ENCODE data around the gene FIS1.
A peak's percentile ranks its signal among the peaks of the same experiment; 100 is the strongest.

The FIS1 gene

DNA sequence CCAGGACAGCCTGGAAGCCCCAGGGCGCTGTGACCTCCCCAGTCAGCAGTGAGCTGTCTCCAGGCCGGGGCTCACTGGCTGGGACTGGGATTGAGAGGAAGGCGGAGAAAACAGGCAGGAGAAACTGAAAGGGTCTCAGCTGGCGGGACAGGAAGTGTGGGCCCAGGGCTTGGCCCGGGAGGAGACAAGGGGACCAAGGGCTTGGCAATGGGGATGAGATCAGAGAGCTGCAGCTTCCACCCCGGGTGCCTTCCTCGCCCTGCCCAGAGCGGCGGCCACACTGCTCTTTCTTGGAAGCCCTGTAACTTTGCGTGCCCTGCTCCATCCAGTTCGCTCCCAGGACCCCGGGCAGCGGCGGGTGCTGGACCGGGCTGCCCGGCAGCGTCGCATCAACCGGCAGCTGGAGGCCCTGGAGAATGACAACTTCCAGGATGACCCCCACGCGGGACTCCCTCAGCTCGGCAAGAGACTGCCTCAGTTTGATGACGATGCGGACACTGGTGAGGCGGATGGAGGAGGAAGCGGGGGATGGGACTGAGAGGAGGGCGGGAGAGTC lies 22.5 kb downstream of the FIS1 start:
- peaks cover 13% of the 10 kb centered on the region for H4K20me1 ChIP-seq (ENCODE audit: insufficient read depth, low read length)
- H3K4me1 ChIP-seq (ENCODE audit: insufficient read depth, low read length): peaks cover 20% of the 10 kb centered on the region
- H3K4me2 ChIP-seq (ENCODE audit: insufficient read depth, low read length): no peak overlapping the region
- H3K36me3 ChIP-seq (ENCODE audit: insufficient read depth, low read length): peaks cover 41% of the 10 kb centered on the region
- H3K9ac ChIP-seq (ENCODE audit: low read depth, low read length): no peak overlapping the region
- H2AFZ ChIP-seq (ENCODE audit: low read depth, low read length): no peak overlapping the region
- no peak overlapping the region for H3K27ac ChIP-seq (ENCODE audit: low read length)
- ATAC-seq (ENCODE audit: insufficient read depth, low read depth): no peak
- no peaks in the 10 kb centered on the region for H3K27me3 ChIP-seq (ENCODE audit: insufficient read depth, low read length, poor library complexity)
- no peak for DNase-seq
- H3K9me3 ChIP-seq (ENCODE audit: insufficient read depth, low read length, severe bottlenecking): no peaks in the 10 kb centered on the region
- TF ChIP-seq, protein P1, sequence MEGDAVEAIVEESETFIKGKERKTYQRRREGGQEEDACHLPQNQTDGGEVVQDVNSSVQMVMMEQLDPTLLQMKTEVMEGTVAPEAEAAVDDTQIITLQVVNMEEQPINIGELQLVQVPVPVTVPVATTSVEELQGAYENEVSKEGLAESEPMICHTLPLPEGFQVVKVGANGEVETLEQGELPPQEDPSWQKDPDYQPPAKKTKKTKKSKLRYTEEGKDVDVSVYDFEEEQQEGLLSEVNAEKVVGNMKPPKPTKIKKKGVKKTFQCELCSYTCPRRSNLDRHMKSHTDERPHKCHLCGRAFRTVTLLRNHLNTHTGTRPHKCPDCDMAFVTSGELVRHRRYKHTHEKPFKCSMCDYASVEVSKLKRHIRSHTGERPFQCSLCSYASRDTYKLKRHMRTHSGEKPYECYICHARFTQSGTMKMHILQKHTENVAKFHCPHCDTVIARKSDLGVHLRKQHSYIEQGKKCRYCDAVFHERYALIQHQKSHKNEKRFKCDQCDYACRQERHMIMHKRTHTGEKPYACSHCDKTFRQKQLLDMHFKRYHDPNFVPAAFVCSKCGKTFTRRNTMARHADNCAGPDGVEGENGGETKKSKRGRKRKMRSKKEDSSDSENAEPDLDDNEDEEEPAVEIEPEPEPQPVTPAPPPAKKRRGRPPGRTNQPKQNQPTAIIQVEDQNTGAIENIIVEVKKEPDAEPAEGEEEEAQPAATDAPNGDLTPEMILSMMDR (IDR thresholded peaks at IDR 0.05; ENCODE audit: borderline replicate concordance, extremely low read depth, low read length, poor library complexity, severe bottlenecking): no peak
- TF ChIP-seq EZH2 (IDR thresholded peaks at IDR 0.05; ENCODE audit: borderline replicate concordance, low read depth, low read length, severe bottlenecking): no peak
- no peak overlapping the region for H3K4me3 ChIP-seq (ENCODE audit: low read depth in 1 of 2, low read length in 2 of 2)
- H3K79me2 ChIP-seq (ENCODE audit: insufficient read depth, low read length): peaks cover 39% of the 10 kb centered on the region

DNA sequence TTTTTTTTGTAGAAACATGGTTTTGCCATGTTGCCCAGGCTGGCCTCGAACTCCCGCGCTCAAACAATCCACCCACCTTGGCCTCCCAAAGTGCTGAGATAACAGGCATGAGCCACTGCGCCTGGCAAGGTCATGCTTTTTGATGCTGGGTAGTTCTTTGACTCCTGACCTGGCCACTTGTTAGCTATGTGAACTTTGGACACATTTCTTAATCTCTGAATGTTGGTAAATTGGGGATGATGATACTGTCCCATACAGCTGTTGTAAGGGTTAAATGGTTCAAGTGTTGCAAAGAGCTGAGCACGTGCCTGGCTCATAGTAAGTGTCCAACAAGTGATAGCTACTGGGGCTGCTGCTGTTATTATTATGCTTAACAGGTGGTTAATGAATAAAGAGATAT lies 24.6 kb downstream of the FIS1 start:
- H3K4me2 ChIP-seq (ENCODE audit: insufficient read depth, low read length): 0 out of 2 replicates have a peak overlapping the region, but pooled peaks have one; percentile 34
- no peak overlapping the region for H3K27ac ChIP-seq (ENCODE audit: low read length)
- peaks cover 13% of the 10 kb centered on the region for H4K20me1 ChIP-seq (ENCODE audit: insufficient read depth, low read length)
- H3K4me3 ChIP-seq (ENCODE audit: low read depth in 1 of 2, low read length in 2 of 2): no peak overlapping the region
- H3K9ac ChIP-seq (ENCODE audit: low read depth, low read length): 0 out of 2 replicates have a peak overlapping the region, but pooled peaks have one; percentile 6
- no peaks in the 10 kb centered on the region for H3K9me3 ChIP-seq (ENCODE audit: insufficient read depth, low read length, severe bottlenecking)
- DNase-seq (no peak), ATAC-seq (ENCODE audit: insufficient read depth, low read depth) (no peak)
- peaks cover 43% of the 10 kb centered on the region for H3K79me2 ChIP-seq (ENCODE audit: insufficient read depth, low read length)
- no peak overlapping the region for H2AFZ ChIP-seq (ENCODE audit: low read depth, low read length)
- peaks cover 34% of the 10 kb centered on the region for H3K4me1 ChIP-seq (ENCODE audit: insufficient read depth, low read length)
- H3K36me3 ChIP-seq (ENCODE audit: insufficient read depth, low read length): peaks cover 28% of the 10 kb centered on the region
- H3K27me3 ChIP-seq (ENCODE audit: insufficient read depth, low read length, poor library complexity): no peaks in the 10 kb centered on the region
- TF ChIP-seq EZH2 (IDR thresholded peaks at IDR 0.05; ENCODE audit: borderline replicate concordance, low read depth, low read length, severe bottlenecking): no peak
- TF ChIP-seq, protein P1 (IDR thresholded peaks at IDR 0.05; ENCODE audit: borderline replicate concordance, extremely low read depth, low read length, poor library complexity, severe bottlenecking): no peak

DNA sequence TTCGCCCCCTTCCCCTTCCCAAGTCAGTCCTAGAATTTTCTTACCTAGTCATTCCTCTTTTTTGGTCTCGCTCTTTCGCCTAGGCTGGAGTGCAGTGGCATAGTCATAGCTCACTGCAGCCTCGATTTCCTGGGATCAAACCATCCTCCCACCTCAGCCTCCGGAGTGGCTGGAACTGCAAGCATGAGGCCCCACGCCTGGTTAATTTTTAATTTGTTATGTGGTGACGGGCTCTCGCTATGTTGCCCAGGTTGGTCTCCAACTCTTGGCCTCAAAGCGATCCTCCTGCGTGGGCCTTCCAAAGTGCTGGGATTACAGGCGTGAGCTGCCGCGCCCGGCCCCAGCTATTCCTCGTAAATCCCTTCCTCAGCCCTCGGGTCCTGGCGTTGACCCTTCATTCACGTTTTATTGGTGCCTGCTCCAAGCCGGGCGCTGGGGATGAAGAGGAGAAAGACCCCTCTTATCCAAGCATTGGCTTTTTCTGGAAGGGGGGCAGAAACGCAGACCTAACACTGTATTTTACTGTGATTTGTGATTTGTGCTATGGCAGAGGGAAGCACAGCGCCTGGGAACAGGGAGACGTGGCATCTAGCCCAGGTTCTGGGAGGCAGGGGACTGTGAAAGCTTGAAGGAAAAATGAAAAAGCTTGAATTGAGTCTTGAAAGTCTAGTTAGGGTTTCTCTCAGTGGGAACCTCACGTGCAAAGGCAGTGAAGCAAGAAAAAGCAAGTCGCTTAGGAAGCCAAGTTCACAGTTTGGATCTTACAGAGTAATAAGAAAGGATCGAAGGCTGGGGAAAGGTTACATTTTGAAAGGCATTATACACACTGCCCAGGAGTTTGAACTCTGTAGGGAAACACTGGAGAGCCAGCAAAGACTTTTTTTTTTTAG lies 26.4 kb downstream of the FIS1 start:
- peak overlapping the region; percentile 67 for H3K9ac ChIP-seq (ENCODE audit: low read depth, low read length)
- peaks cover 13% of the 10 kb centered on the region for H4K20me1 ChIP-seq (ENCODE audit: insufficient read depth, low read length)
- peak overlapping the region; percentile 76 to 85 for H3K4me3 ChIP-seq (ENCODE audit: low read depth in 1 of 2, low read length in 2 of 2)
- peak overlapping the region; percentile 88 for H3K4me2 ChIP-seq (ENCODE audit: insufficient read depth, low read length)
- no peak for TF ChIP-seq EZH2 (IDR thresholded peaks at IDR 0.05; ENCODE audit: borderline replicate concordance, low read depth, low read length, severe bottlenecking)
- TF ChIP-seq, protein P1 (IDR thresholded peaks at IDR 0.05; ENCODE audit: borderline replicate concordance, extremely low read depth, low read length, poor library complexity, severe bottlenecking): no peak
- peaks cover 43% of the 10 kb centered on the region for H3K79me2 ChIP-seq (ENCODE audit: insufficient read depth, low read length)
- DNase-seq (no peak), ATAC-seq (ENCODE audit: insufficient read depth, low read depth) (peak; percentile 34)
- peak overlapping the region; percentile 86 for H3K27ac ChIP-seq (ENCODE audit: low read length)
- peaks cover 34% of the 10 kb centered on the region for H3K4me1 ChIP-seq (ENCODE audit: insufficient read depth, low read length)
- peaks cover 16% of the 10 kb centered on the region for H3K36me3 ChIP-seq (ENCODE audit: insufficient read depth, low read length)
- H3K9me3 ChIP-seq (ENCODE audit: insufficient read depth, low read length, severe bottlenecking): no peaks in the 10 kb centered on the region
- no peaks in the 10 kb centered on the region for H3K27me3 ChIP-seq (ENCODE audit: insufficient read depth, low read length, poor library complexity)
- peak overlapping the region; percentile 87 for H2AFZ ChIP-seq (ENCODE audit: low read depth, low read length)

All from DND-41 (cell line).